Spinal cord (tissue), 10 donors: Measurements from ENCODE around the gene ANP32E. TPM values are rescaled to one million over a fixed set of nuclear protein-coding genes. Genes with fewer than 3 reads are reported as not detected.
"Not testable (repeated sequence)": the region's sequence is repeated elsewhere in the genome, so short reads cannot be mapped to it uniquely, and the experiment has no call there.

ENCODE experiments used
- DNase-seq, 6 donors: peaks; one replicate each; pipeline versions ENCODE4 v3.0.0 to v3.0.0-alpha.2; 2013 to 2015; ENCODE audit warnings: low spot score in 6 of 6, low read depth in 4 of 6
- H3K27ac ChIP-seq: one replicate; pipeline ENCODE4 v1.5.1; 2013; ENCODE audit warnings: low read depth, low read length, control low read depth
- H3K27me3 ChIP-seq: one replicate; pipeline ENCODE4 v1.6.1; 2013; ENCODE audit warnings: low read length; ENCODE audit not compliant: control insufficient read depth, insufficient read depth
- H3K36me3 ChIP-seq: one replicate; pipeline ENCODE4 v1.6.1; 2013; ENCODE audit warnings: low read length; ENCODE audit not compliant: control insufficient read depth, insufficient read depth
- H3K4me1 ChIP-seq: one replicate; pipeline ENCODE4 v1.6.1; 2013; ENCODE audit warnings: low read length; ENCODE audit not compliant: control insufficient read depth, insufficient read depth
- H3K4me3 ChIP-seq: one replicate; pipeline ENCODE4 v1.5.1; 2013; ENCODE audit warnings: low read depth, low read length, control low read depth
- H3K9me3 ChIP-seq: one replicate; pipeline ENCODE4 v1.6.1; 2013; ENCODE audit warnings: low read length; ENCODE audit not compliant: control insufficient read depth, insufficient read depth
- WGBS: methylation state at CpG from one replicate; pipeline ENCODE4 v1.1.5; 2013; ENCODE audit warnings: missing lambda C conversion rate; ENCODE audit not compliant: insufficient coverage; 5-methylcytosine and 5-hydroxymethylcytosine counted together
- polyA plus RNA-seq, 2 donors: library from polyadenylated mRNA; unstranded; fragments of 120-200 nt; gene quantifications; one replicate each; pipeline ENCODE4 v1.2.1, GENCODE V29; 2013; ENCODE audit not compliant: insufficient read length in 2 of 2
- total RNA-seq, 2 donors: library from RNA; depleted of rRNA in 1 of 2; stranded (reverse); fragments of 120-200 nt in 1 of 2; fragments of >200 nt in 1 of 2; gene quantifications; one replicate each; pipeline versions ENCODE4 v1.2.3 to v1.2.4, GENCODE V29; 2013 to 2014
- donor health status: healthy.

The ANP32E gene
- total and polyA plus RNA-seq, 4 donors = 29.4 to 67.8 (median 45.2) TPM

- H3K27ac ChIP-seq = peak within 1 kb of the TSS; percentile 90
- peaks cover 4% of the 10 kb centered on the region for H3K36me3 ChIP-seq
- peak in 3 of 6 donors; percentile 38 to 89 (median 81) for DNase-seq
- H3K4me3 ChIP-seq = peak within 1 kb of the TSS; percentile 54
- 12% methylated on average over 8 of the region's 13 CpGs for WGBS
- no peaks in the 10 kb centered on the region for H3K27me3 ChIP-seq
- H3K9me3 ChIP-seq = no peaks in the 10 kb centered on the region
- peaks cover 51% of the 10 kb centered on the region for H3K4me1 ChIP-seq
Observed at GRCh38 chr1:150257624-150258585, 22.0 kb upstream of the ANP32E start, which contains the start of gene CA14. CA14 (plus strand) TSS chr1:150257774; CDS start chr1:150258129, 355 bp downstream.

DNA sequence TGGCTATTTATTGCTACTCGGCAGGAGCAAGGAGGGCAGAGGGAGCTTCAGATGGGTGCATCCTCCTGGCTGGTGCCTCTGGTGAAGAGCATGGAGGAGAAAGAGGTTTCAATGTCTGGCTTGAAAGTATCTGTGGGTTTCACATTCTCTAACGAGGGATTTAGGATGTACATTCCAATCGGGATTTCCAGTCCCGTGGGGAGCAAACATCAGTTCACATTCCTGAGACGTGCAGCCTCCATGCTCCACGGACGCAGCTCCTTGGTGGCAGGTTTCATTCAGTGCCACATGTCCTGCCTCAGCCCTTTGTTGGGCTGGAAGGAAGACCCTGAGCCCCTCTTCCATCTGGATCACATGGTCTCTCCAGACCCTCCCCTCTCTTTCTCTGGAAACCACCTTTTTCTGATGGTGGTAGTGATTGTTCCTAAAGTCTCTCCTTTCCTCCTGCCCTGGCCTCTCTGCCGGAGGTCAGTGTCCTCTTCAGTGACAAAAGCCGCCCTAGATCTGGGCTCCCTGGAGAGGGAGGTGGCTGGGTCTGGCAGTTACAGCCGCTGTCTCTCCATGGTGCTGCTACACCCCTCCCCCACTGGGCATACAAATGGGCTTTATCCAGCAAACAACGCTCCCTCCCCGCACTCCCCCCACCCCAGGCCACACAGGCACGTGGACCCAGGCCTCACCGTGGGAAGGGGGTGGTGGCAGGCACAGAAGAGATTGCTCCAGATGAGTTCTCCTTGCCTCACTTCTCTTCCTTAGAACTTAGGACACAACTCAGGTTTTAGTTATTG, 20.8 kb upstream of the ANP32E start:
- no peaks in the 10 kb centered on the region for H3K27me3 ChIP-seq
- peaks cover 3% of the 10 kb centered on the region for H3K36me3 ChIP-seq
- WGBS = 4% methylated on average over 9 of the region's 14 CpGs
- H3K4me1 ChIP-seq = peaks cover 51% of the 10 kb centered on the region
- H3K4me3 ChIP-seq = peak overlapping the region; percentile 54
- peak in 2 of 6 donors; percentile 68 to 74 for DNase-seq
- no peaks in the 10 kb centered on the region for H3K9me3 ChIP-seq
- peak overlapping the region; percentile 90 for H3K27ac ChIP-seq

GRCh38 chr1:150256198-150256553, 20.3 kb upstream of the ANP32E start:
- peak overlapping the region; percentile 90 for H3K27ac ChIP-seq
- WGBS = no CpG with 5 or more reads among the region's 1 CpG
- H3K27me3 ChIP-seq = no peaks in the 10 kb centered on the region
- DNase-seq = peak in 1 of 6 donors; percentile 85
- no peaks in the 10 kb centered on the region for H3K9me3 ChIP-seq
- peaks cover under 1% of the 10 kb centered on the region for H3K36me3 ChIP-seq
- H3K4me1 ChIP-seq = peaks cover 51% of the 10 kb centered on the region
- H3K4me3 ChIP-seq = peak overlapping the region; percentile 29

DNA sequence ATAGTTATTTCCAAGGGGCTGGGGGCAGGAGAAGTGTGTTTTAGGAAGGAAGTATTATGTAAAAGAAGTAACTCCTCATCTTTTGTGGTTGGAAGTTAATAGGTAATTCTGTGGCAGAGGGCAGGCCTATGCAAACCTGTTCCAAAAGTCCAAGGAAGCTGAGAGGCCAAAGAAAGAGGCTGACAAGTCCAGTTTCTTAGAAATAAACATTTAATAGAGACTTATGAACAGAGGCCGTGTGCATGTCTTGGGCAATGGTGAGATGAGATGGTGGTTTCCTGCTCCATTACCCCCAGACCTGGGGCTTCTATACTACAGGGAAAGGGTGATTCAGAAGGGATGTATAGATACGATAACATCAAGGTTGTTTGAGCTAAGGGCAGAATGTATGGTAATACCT, 14.0 kb upstream of the ANP32E start:
- no peaks in the 10 kb centered on the region for H3K9me3 ChIP-seq
- no peak overlapping the region for H3K27ac ChIP-seq
- DNase-seq = no peak
- H3K36me3 ChIP-seq = no peaks in the 10 kb centered on the region
- no CpG with 5 or more reads among the region's 2 CpGs for WGBS
- no peaks in the 10 kb centered on the region for H3K27me3 ChIP-seq
- H3K4me3 ChIP-seq = no peak overlapping the region
- H3K4me1 ChIP-seq = no peaks in the 10 kb centered on the region

GRCh38 chr1:150243003-150243402, 7.1 kb upstream of the ANP32E start:
- no peak for DNase-seq
- Histone ChIP-seq H3K27me3 (no peaks in the 10 kb centered on the region), H3K36me3 (no peaks in the 10 kb centered on the region), H3K9me3 (no peaks in the 10 kb centered on the region), H3K27ac (no peak overlapping the region), H3K4me1 (no peaks in the 10 kb centered on the region), H3K4me3 (no peak overlapping the region)
- 100% methylated on average over 2 of the region's 3 CpGs for WGBS

- H3K27me3 ChIP-seq = no peaks in the 10 kb centered on the region
- no peak overlapping the region for H3K27ac ChIP-seq
- WGBS = 89% methylated on average over 14 of the region's 21 CpGs
- no peaks in the 10 kb centered on the region for H3K36me3 ChIP-seq
- H3K4me1 ChIP-seq = peaks cover 11% of the 10 kb centered on the region
- no peak for DNase-seq
- H3K4me3 ChIP-seq = no peak overlapping the region
- H3K9me3 ChIP-seq = no peaks in the 10 kb centered on the region
Observed at GRCh38 chr1:150237746-150238145, 1.8 kb upstream of the ANP32E start.

- peaks cover 11% of the 10 kb centered on the region for H3K4me1 ChIP-seq
- H3K36me3 ChIP-seq, DNase-seq, H3K9me3 ChIP-seq, H3K4me3 ChIP-seq, H3K27me3 ChIP-seq, H3K27ac ChIP-seq: not testable (repeated sequence)
- 80% methylated on average over 6 of the region's 13 CpGs for WGBS
Observed at GRCh38 chr1:150237176-150237575, 1.3 kb upstream of the ANP32E start.

- H3K4me1 ChIP-seq = peaks cover 11% of the 10 kb centered on the region
- 0% methylated on average over 2 of the region's 10 CpGs for WGBS
- H3K27me3 ChIP-seq = no peaks in the 10 kb centered on the region
- H3K36me3 ChIP-seq = no peaks in the 10 kb centered on the region
- no peaks in the 10 kb centered on the region for H3K9me3 ChIP-seq
- peak in 1 of 6 donors; percentile 91 for DNase-seq
- H3K27ac ChIP-seq = peak overlapping the region; percentile 97
- H3K4me3 ChIP-seq = peak overlapping the region; percentile 95
Observed at GRCh38 chr1:150236614-150237100, 745 bp upstream of the ANP32E start.

DNA sequence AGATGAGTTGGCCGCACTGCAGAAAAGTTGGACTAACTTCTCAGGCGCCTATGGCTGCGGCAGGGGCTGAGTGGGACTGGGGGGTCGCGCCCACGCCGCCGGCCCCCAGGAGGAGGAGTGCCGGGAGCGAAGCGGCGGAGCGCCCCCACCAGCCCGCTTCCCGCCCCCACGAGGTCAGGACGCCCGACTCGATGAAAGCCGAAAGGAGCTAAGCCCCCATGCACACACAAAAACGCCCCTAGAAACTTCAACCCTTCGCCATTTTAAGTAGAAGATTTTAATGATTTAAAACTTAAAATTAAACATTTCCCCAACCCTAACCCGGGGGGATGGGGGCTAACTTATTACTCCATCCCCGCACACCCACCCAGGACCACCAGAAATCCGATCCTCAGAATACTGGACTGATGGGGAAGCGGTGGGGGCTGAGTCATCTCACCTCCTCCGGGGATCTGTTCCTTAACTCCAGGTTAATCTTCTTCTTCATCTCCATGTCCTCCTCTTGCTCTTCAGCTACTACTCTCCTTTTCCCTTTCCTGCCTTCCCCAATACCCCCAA, 539 bp downstream of the ANP32E start:
- WGBS = 2% methylated on average over 9 of the region's 27 CpGs
- no peaks in the 10 kb centered on the region for H3K9me3 ChIP-seq
- DNase-seq = peak in 2 of 6 donors; percentile 42 to 59
- peaks cover 2% of the 10 kb centered on the region for H3K36me3 ChIP-seq
- H3K27ac ChIP-seq = peak overlapping the region; percentile 97
- H3K27me3 ChIP-seq = no peaks in the 10 kb centered on the region
- peak overlapping the region; percentile 95 for H3K4me3 ChIP-seq
- peaks cover 11% of the 10 kb centered on the region for H3K4me1 ChIP-seq
